ENCODE data around the gene ENTPD2.
A peak's percentile ranks its signal among the peaks of the same experiment; 100 is the strongest.

DNA sequence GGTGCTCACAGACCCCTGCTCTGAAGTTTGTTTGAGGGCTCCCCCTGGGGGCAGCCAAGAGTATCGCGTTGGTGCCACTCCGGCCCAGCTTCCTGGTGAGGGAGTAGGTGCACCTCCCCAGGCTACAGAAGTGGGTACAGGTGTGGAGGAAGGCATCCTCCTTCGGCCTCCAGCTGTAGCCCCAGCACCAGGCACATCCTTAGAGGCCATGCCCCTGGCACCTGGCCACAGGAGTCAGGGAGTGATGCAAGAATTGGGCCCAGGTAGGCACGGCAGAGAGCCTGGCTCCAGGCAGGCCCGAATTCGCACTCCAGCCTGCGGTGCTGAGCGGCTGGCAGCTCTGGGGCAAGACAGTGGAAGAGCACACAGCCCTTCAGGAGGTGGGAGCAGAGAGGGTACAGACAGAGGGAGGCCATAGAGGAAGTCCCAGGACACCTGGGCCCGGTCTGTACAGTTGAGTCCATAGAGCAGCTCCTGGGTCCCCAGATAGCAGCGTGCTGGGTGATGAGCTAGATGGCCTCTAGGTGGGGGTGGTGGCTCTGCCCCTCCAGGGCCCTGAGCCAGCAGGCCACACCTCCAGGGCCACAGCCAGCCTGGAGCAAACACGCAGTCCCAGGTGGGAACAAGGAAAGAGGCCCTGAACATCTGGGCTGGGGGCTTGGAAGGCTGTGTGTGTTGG, 14.1 kb upstream of the ENTPD2 start:
- TF ChIP-seq, protein P1, sequence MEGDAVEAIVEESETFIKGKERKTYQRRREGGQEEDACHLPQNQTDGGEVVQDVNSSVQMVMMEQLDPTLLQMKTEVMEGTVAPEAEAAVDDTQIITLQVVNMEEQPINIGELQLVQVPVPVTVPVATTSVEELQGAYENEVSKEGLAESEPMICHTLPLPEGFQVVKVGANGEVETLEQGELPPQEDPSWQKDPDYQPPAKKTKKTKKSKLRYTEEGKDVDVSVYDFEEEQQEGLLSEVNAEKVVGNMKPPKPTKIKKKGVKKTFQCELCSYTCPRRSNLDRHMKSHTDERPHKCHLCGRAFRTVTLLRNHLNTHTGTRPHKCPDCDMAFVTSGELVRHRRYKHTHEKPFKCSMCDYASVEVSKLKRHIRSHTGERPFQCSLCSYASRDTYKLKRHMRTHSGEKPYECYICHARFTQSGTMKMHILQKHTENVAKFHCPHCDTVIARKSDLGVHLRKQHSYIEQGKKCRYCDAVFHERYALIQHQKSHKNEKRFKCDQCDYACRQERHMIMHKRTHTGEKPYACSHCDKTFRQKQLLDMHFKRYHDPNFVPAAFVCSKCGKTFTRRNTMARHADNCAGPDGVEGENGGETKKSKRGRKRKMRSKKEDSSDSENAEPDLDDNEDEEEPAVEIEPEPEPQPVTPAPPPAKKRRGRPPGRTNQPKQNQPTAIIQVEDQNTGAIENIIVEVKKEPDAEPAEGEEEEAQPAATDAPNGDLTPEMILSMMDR (conservative IDR thresholded peaks at IDR 0.05), result peak; percentile 84
- no peak for TF ChIP-seq EZH2 (IDR thresholded peaks at IDR 0.05; ENCODE audit: low read depth)

Measured in PC-9 (cell line).